ENCODE results near the gene DUSP22. TPM values are rescaled to one million over a fixed set of nuclear protein-coding genes. Genes with fewer than 3 reads are reported as not detected.

Gene DUSP22
- total and polyA plus RNA-seq, 2 of the 8 experiments (the other 6 are each of a cell fraction or from before 2014, with no cell fraction given): 15.5 to 32.4 TPM

DNA sequence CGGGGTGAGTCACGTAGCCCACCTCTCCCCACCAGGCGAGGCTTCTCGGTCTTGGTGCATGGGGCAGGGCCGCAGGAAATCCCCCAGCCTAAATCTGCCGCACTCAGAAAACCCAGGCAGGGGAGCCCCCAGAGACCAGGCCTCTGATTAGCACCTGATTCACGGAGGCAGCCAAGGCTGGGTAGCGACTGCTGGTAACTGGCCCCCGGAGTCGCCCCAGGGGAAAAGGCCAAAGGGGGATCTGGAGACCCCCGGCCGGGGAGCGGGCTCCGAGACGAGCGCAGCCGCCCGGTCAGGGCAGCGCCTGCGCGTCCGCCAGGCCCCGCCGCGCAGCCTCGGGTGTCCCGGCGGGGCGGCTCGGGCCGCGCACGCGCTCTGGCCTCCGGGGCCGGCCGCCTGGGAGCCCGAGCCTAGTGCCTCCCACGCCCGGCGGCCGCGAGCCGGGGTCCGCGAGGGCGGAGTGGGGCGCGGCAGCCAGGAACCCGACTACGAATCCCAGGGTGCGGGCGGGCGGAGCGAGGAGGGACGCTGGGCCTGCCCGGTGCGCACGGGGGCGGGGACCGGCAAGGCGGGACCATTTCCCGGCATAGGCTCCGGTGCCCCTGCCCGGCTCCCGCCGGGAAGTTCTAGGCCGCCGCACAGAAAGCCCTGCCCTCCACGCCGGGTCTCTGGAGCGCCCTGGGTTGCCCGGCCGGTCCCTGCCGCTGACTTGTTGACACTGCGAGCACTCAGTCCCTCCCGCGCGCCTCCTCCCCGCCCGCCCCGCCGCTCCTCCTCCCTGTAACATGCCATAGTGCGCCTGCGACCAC, at the start of gene DUSP22 (continued):
- TF ChIP-seq, protein P1, sequence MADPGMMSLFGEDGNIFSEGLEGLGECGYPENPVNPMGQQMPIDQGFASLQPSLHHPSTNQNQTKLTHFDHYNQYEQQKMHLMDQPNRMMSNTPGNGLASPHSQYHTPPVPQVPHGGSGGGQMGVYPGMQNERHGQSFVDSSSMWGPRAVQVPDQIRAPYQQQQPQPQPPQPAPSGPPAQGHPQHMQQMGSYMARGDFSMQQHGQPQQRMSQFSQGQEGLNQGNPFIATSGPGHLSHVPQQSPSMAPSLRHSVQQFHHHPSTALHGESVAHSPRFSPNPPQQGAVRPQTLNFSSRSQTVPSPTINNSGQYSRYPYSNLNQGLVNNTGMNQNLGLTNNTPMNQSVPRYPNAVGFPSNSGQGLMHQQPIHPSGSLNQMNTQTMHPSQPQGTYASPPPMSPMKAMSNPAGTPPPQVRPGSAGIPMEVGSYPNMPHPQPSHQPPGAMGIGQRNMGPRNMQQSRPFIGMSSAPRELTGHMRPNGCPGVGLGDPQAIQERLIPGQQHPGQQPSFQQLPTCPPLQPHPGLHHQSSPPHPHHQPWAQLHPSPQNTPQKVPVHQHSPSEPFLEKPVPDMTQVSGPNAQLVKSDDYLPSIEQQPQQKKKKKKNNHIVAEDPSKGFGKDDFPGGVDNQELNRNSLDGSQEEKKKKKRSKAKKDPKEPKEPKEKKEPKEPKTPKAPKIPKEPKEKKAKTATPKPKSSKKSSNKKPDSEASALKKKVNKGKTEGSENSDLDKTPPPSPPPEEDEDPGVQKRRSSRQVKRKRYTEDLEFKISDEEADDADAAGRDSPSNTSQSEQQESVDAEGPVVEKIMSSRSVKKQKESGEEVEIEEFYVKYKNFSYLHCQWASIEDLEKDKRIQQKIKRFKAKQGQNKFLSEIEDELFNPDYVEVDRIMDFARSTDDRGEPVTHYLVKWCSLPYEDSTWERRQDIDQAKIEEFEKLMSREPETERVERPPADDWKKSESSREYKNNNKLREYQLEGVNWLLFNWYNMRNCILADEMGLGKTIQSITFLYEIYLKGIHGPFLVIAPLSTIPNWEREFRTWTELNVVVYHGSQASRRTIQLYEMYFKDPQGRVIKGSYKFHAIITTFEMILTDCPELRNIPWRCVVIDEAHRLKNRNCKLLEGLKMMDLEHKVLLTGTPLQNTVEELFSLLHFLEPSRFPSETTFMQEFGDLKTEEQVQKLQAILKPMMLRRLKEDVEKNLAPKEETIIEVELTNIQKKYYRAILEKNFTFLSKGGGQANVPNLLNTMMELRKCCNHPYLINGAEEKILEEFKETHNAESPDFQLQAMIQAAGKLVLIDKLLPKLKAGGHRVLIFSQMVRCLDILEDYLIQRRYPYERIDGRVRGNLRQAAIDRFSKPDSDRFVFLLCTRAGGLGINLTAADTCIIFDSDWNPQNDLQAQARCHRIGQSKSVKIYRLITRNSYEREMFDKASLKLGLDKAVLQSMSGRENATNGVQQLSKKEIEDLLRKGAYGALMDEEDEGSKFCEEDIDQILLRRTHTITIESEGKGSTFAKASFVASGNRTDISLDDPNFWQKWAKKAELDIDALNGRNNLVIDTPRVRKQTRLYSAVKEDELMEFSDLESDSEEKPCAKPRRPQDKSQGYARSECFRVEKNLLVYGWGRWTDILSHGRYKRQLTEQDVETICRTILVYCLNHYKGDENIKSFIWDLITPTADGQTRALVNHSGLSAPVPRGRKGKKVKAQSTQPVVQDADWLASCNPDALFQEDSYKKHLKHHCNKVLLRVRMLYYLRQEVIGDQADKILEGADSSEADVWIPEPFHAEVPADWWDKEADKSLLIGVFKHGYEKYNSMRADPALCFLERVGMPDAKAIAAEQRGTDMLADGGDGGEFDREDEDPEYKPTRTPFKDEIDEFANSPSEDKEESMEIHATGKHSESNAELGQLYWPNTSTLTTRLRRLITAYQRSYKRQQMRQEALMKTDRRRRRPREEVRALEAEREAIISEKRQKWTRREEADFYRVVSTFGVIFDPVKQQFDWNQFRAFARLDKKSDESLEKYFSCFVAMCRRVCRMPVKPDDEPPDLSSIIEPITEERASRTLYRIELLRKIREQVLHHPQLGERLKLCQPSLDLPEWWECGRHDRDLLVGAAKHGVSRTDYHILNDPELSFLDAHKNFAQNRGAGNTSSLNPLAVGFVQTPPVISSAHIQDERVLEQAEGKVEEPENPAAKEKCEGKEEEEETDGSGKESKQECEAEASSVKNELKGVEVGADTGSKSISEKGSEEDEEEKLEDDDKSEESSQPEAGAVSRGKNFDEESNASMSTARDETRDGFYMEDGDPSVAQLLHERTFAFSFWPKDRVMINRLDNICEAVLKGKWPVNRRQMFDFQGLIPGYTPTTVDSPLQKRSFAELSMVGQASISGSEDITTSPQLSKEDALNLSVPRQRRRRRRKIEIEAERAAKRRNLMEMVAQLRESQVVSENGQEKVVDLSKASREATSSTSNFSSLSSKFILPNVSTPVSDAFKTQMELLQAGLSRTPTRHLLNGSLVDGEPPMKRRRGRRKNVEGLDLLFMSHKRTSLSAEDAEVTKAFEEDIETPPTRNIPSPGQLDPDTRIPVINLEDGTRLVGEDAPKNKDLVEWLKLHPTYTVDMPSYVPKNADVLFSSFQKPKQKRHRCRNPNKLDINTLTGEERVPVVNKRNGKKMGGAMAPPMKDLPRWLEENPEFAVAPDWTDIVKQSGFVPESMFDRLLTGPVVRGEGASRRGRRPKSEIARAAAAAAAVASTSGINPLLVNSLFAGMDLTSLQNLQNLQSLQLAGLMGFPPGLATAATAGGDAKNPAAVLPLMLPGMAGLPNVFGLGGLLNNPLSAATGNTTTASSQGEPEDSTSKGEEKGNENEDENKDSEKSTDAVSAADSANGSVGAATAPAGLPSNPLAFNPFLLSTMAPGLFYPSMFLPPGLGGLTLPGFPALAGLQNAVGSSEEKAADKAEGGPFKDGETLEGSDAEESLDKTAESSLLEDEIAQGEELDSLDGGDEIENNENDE (IDR thresholded peaks at IDR 0.05; ENCODE audit: insufficient replicate concordance, low read length): no peak
- TF ChIP-seq EP300 (IDR thresholded peaks at IDR 0.05; ENCODE audit: borderline replicate concordance in 1 of 2, low read depth in 2 of 2, low read length in 2 of 2) (no peak), NRF1 (IDR thresholded peaks at IDR 0.05; ENCODE audit: low read depth, low read length) (peak; percentile 59), SIX5 (IDR thresholded peaks at IDR 0.05; ENCODE audit: low read depth, low read length) (no peak), NANOG (IDR thresholded peaks at IDR 0.05; ENCODE audit: insufficient read depth, low read depth, low read length, poor library complexity, severe bottlenecking) (no peak), TAF1 (IDR thresholded peaks at IDR 0.05; ENCODE audit: low read depth, low read length) (peak; percentile 46; the same call in 1 of the 2 replicates), CEBPB (IDR thresholded peaks at IDR 0.05; ENCODE audit: low read depth, low read length) (no peak), HDAC6 (IDR thresholded peaks at IDR 0.05; ENCODE audit: low read depth, low read length) (no peak), PHF8 (conservative IDR thresholded peaks at IDR 0.05; ENCODE audit: low read depth, low read length) (peak; percentile 70), CREB1 (IDR thresholded peaks at IDR 0.05) (no peak)
